B cell (primary cell): ENCODE results near the gene GPRIN2.
"Not testable (repeated sequence)": the region's sequence is repeated elsewhere in the genome, so short reads cannot be mapped to it uniquely, and the experiment has no call there.

ENCODE experiments used
- CTCF ChIP-seq: fragments of 200-600 bp; IDR thresholded peaks from one replicate; pipeline ENCODE4 v1.8.0; 2022; ENCODE audit warnings: antibody characterized with exemption, mild to moderate bottlenecking
- EZH2 ChIP-seq: IDR thresholded peaks from 2 replicates; pipeline ENCODE4 v1.6.1; 2012; ENCODE audit warnings: borderline replicate concordance, low read depth, mild to moderate bottlenecking, moderate library complexity, low read length; ENCODE audit not compliant: insufficient read depth, poor library complexity, severe bottlenecking

GRCh38 chr10:46577624-46578473 is 21.4 kb upstream of the GPRIN2 start:
- TF ChIP-seq EZH2, CTCF: not testable (repeated sequence)
